Mucosa of stomach (tissue), 1 donor: ENCODE results near the gene RACK1.

ENCODE experiments used
- H3K27me3 ChIP-seq: one replicate; pipeline ENCODE4 v1.7.0; 2013; ENCODE audit warnings: mild to moderate bottlenecking, low read length; ENCODE audit not compliant: control insufficient read depth, insufficient read depth
- H3K36me3 ChIP-seq: one replicate; pipeline ENCODE4 v1.7.0; 2013; ENCODE audit warnings: low read length; ENCODE audit not compliant: control insufficient read depth, insufficient read depth
- H3K4me1 ChIP-seq: one replicate; pipeline ENCODE4 v1.7.0; 2013; ENCODE audit warnings: mild to moderate bottlenecking, low read length; ENCODE audit not compliant: control insufficient read depth, insufficient read depth
- H3K4me3 ChIP-seq: one replicate; pipeline ENCODE4 v1.7.0; 2013; ENCODE audit warnings: low read length
- H3K9ac ChIP-seq: one replicate; pipeline ENCODE4 v1.7.0; 2013; ENCODE audit warnings: mild to moderate bottlenecking, low read length, moderate library complexity
- H3K9me3 ChIP-seq: one replicate; pipeline ENCODE4 v1.7.0; 2013; ENCODE audit warnings: mild to moderate bottlenecking, low read length, moderate library complexity; ENCODE audit not compliant: control insufficient read depth
- donor health status: Pancreatic carcinoma.

Gene RACK1

DNA sequence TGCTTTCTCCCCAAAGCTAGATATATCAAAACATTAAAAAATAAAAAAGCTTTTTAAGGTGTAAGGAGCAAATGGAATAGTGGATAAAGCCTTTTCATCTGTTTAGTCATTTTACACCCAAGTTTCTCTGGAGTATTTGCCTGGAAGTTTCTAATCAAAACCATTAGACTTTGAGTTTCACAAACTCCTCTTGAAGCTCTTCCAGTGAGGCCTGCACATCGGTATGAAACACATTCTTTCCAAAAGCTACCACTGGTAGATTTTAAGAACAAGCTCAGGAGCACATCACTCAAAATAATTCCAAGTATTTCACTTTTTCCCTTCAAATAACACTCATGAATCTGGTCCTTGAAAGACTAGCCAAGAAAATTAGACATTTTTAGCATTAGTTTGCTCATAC is 11.6 kb upstream of the RACK1 start:
- Histone ChIP-seq H3K9ac (no peak overlapping the region), H3K4me1 (peaks cover 21% of the 10 kb centered on the region), H3K36me3 (no peaks in the 10 kb centered on the region), H3K9me3 (no peaks in the 10 kb centered on the region), H3K27me3 (no peaks in the 10 kb centered on the region), H3K4me3 (no peak overlapping the region)

DNA sequence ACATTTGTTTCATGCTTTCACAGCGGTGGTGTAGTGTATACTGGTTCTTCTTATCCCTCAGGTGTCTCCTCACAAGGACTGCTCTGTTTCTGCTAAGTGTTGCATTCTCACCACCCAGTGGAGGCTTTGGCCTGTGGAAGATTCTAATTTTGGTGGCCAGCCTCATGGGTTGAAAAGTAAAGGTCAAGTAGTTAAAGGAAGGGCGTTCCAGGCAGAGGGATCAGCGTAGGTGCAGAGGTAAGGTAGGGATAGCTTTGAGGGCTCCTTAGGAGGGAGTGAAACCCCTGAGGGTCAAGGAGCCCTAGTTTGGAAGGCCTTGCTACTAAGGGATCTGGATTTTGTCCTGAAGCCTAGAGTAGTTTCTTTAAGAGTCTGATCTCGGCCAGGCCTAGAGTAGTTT is 4.6 kb upstream of the RACK1 start:
- Histone ChIP-seq H3K4me1 (peaks cover 41% of the 10 kb centered on the region), H3K27me3 (no peaks in the 10 kb centered on the region), H3K36me3 (no peaks in the 10 kb centered on the region), H3K9ac (peak overlapping the region; percentile 54), H3K9me3 (no peaks in the 10 kb centered on the region), H3K4me3 (peak overlapping the region; percentile 90)

DNA sequence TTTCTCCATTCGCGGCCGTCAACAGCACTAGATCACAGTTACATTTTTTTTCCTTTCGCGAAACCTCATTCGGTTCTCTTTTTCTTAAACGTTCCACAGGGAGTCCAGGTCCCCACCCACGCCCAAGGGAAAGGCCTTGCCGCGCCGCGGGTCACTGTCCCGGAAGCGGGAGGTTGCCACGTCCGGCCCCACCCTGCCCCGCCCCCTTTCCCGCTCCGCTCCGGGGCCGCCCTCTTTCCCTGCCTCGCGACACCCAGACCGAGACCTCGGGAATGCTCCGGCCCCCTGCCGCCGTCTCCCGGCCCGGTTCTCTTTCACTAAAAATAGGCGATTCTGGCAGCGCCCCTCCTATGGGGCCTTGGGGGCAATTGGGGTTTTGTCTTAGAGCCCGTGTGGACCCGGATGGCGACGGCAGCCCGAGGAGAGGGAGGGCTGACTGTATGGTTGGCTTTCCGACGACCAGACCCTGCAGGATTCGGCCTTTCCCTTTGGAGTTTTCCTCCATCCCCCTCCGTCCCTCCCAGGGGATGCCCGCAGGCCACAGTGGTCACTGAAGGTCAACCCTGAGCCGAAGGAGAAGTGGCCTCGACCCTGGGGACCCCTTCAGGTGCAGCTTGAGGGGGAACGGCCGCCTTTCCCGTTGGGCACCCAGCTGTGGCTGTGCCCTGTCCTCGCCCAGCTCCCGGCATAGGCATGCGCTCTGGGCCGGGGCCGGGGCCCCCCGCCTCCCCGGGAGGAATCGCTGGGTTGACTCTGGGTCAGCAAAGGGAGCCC is 2.8 kb upstream of the RACK1 start:
- Histone ChIP-seq H3K27me3 (no peaks in the 10 kb centered on the region), H3K9me3 (no peaks in the 10 kb centered on the region), H3K36me3 (peaks cover 7% of the 10 kb centered on the region), H3K4me3 (peak overlapping the region; percentile 90), H3K4me1 (peaks cover 54% of the 10 kb centered on the region), H3K9ac (peak overlapping the region; percentile 98)

DNA sequence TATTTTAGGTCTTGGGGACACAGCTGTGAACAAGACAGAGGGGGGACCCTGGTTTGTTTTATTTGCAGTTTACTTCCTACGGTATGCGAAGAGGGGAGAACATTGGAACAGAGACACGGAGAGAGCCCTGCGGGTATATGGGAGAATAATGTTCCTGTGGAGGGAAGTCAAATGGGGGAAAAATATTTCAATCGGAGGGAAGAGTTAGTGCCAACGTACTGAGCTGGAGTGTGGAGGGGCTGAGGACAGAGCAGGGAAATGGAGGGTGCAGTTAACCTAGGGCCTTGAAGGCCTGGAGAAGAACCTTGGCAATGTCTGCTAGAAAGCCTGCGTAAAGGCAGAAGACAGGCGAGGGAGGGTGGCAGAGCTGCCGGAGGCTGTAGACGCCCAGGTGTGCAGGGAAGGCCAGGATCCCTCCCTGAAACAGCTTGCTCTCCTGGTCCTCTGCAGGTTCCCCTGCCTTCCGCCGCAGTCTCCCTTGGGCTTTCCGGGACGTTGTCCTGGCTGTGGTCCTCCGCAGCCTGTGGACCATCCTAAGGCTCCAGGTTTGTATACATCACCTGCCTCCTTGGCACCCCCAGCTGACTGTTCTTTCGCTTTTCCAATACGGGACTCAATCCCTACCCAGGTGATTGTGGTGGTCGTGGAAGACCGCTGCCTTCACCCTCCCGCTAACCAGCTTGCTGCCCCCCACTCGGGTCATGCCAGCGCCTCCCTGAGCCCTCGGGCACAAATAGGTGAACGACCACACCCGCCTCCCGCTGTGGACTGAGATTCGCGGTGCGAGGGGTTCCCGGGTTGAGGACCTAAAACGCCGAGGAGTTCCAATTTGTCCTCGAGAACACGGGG is 1.9 kb upstream of the RACK1 start:
- H3K36me3 ChIP-seq, result peaks cover 7% of the 10 kb centered on the region
- H3K9me3 ChIP-seq, result no peaks in the 10 kb centered on the region
- peak overlapping the region; percentile 98 for H3K9ac ChIP-seq
- no peaks in the 10 kb centered on the region for H3K27me3 ChIP-seq
- H3K4me3 ChIP-seq, result peak overlapping the region; percentile 39
- H3K4me1 ChIP-seq, result peaks cover 55% of the 10 kb centered on the region

DNA sequence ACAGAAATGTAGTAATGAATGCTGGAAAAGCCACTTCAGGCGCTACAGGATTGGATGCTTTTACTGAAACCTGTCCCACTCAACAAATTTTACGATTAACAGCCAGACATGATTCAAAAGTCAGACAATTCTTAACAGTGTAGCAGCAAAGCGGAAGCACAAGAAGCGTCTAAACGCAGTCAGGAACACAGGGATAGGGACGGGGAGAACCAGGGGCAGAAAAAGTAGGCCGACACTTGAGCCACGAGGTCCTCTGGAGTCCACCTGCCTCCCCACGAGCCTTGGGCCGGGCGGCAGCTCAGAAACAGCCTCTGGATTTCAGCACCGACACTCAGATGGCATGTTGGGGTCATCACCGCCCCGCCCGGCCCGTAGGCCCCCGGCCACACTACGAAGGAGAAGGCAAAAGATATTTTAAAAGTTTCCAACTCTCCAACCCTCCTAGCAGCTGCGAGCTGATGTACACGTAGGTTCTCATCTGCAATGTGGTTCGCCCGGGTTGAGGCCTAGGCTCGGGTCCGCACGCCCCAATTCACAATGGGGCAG is 615 bp downstream of the RACK1 start:
- peak overlapping the region; percentile 92 for H3K9ac ChIP-seq
- H3K9me3 ChIP-seq, result no peaks in the 10 kb centered on the region
- H3K4me1 ChIP-seq, result peaks cover 36% of the 10 kb centered on the region
- no peaks in the 10 kb centered on the region for H3K27me3 ChIP-seq
- peak overlapping the region; percentile 90 for H3K4me3 ChIP-seq
- H3K36me3 ChIP-seq, result peaks cover 21% of the 10 kb centered on the region

DNA sequence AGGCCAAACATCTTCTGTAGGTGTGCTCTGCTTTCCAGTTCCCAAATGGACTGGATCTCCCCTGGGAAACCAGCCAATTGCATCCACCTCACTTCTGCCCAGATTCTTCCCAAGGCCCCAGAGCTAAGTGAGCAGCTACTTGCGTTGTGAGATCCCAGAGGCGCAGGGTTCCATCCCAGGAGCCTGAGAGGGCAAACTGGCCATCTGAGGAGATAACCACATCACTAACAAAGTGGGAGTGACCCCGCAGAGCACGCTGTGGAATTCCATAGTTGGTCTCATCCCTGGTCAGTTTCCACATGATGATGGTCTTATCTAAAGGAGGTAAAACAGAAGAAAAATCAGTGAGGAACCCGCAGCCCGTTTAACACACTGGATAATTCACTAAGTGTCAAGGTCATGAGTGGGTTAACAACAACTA is 1.7 kb downstream of the RACK1 start:
- H3K9me3 ChIP-seq, result no peaks in the 10 kb centered on the region
- H3K36me3 ChIP-seq, result peaks cover 31% of the 10 kb centered on the region
- H3K9ac ChIP-seq, result peak overlapping the region; percentile 92
- H3K4me3 ChIP-seq, result peak overlapping the region; percentile 90
- H3K4me1 ChIP-seq, result peaks cover 29% of the 10 kb centered on the region
- no peaks in the 10 kb centered on the region for H3K27me3 ChIP-seq

DNA sequence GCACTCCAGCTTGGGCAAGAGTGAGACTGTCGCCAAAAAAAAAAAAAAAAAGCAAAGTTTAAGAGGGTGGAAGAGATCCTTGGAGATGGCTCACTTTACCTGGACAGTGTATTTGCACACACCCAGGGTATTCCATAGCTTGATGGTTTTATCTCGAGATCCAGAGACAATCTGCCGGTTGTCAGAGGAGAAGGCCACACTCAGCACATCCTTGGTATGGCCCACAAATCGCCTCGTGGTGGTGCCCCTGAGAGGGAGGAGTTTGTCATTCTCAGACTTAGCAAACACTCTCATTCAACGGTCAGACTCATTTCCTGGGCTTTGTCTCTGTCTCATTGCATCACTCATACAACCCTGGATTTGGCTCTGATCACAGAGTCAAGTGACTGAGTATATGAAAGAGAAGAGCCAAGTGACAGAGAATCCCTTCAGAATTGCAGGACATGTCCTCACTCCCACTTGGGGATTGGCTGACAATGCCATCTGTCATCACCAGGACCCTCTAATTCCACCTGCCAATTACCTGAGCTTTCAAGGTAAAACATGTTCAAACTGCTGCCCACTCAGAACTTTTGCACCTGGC is 2.2 kb downstream of the RACK1 start:
- peaks cover 33% of the 10 kb centered on the region for H3K36me3 ChIP-seq
- peaks cover 29% of the 10 kb centered on the region for H3K4me1 ChIP-seq

DNA sequence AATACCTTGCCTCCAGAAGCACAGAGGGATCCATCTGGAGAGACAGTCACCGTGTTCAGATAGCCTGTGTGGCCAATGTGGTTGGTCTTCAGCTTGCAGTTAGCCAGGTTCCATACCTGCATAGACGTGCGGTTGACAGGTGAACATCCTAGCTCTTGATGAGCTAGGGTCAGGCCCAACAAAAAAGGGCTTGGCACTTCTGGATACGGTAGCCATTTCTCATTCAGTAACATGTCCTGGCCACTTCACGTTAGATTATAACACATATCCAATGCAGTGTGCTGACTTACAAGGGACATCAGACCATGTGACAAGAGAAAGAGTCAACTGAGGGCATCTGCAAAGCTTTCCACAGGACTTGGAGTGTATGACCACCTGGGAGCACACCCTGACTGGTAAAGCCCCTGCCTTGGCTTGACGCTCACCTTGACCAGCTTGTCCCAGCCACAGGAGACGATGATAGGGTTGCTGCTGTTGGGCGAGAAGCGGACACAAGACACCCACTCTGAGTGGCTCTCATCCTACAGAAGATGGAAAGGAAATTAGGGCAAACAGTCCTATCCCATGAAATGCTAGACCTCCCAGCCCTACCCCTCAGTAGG is 4.5 kb downstream of the RACK1 start:
- Histone ChIP-seq H3K9me3 (no peaks in the 10 kb centered on the region), H3K4me1 (peaks cover 15% of the 10 kb centered on the region), H3K36me3 (peaks cover 40% of the 10 kb centered on the region), H3K9ac (no peak overlapping the region), H3K27me3 (no peaks in the 10 kb centered on the region), H3K4me3 (no peak overlapping the region)

More for the DNA sequence above, 2.2 kb downstream of the RACK1 start:
- Histone ChIP-seq H3K27me3 (no peaks in the 10 kb centered on the region), H3K9me3 (no peaks in the 10 kb centered on the region), H3K4me3 (peak overlapping the region; percentile 90), H3K9ac (peak overlapping the region; percentile 92)

DNA sequence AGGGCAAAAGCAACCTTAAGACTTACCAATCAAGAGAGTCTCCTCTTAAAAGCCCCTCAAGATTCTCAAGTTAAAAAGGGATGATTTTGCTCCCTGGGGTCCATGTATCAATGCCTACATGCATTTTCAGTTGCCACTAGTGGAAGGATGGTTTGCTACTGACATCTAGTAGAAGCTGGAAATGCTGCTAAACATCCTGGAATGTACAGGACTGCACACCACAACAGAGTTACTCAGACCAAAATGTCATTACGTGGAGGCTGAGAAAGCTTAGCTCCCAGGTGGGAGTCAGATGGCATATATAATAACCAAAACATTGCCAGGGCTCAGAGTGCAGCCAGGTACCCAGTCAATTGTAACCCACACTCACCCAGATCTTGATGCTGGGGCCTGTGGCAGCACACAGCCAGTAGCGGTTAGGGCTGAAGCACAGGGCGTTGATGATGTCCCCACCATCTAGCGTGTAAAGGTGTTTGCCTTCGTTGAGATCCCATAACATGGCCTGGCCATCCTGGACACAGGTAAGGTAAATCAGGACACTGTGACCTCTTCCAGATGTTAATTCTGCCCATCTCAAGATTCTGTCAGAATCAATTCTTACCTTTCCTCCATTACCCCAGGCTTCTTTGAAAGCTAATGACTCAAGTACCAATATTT is 5.8 kb downstream of the RACK1 start:
- Histone ChIP-seq H3K27me3 (no peaks in the 10 kb centered on the region), H3K4me1 (peaks cover 15% of the 10 kb centered on the region), H3K9ac (no peak overlapping the region), H3K4me3 (no peak overlapping the region), H3K36me3 (peaks cover 40% of the 10 kb centered on the region), H3K9me3 (no peaks in the 10 kb centered on the region)

DNA sequence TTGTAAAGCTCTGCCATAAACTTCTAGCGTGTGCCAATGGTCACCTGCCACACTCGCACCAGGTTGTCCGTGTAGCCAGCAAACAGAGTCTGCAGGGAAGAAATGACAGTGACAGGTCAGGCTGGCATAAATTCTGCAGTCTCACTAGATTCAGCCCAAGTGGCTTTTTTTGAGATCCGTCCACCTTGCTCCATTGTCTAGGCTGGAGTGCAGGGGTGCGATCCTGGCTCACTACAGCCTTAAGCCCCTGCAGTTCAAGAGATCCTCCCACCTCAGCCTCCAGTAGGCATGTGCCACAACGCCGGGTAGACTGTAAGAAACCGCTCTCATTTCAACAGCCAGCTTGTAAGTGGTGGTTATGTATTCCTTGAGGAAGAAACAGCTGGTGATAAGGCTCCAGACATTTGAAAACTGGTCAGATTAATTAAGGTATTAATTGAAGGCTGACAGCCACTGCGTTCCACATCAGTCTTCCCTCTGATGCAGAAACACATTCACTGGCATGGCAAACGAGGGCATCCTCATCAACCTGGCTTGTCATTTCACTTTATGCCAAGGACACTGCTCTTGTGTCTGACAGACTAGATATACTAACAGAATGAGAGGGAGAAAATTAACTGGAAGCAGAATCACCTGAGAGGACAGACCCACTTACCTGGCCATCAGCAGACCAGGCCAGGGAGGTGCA is 6.6 kb downstream of the RACK1 start:
- no peaks in the 10 kb centered on the region for H3K9me3 ChIP-seq
- H3K36me3 ChIP-seq, result peaks cover 44% of the 10 kb centered on the region
- H3K4me3 ChIP-seq, result no peak overlapping the region
- no peak overlapping the region for H3K9ac ChIP-seq
- no peaks in the 10 kb centered on the region for H3K27me3 ChIP-seq
- H3K4me1 ChIP-seq, result peaks cover 7% of the 10 kb centered on the region

DNA sequence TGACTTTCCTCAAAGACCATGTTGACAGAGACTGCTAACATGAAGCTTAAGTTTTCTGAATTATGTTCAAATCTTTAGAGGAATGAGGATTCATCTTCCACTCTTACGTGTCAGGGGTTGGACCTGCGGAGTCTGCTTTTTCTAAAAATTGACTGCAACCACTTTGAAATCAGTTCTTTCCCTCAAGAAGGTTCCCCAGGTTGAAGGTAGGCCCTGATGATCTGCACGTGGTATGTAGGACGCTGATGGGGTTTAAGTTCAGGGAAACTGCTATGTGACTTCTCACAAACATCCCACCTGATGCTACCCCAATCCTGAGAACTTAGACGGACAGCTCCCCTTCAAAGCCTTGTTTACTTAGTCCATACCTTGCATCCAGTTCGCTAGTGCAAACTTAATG is 7.2 kb downstream of the RACK1 start:
- Histone ChIP-seq H3K4me1 (peaks cover 1% of the 10 kb centered on the region), H3K9ac (no peak overlapping the region), H3K27me3 (no peaks in the 10 kb centered on the region), H3K9me3 (no peaks in the 10 kb centered on the region), H3K36me3 (peaks cover 40% of the 10 kb centered on the region), H3K4me3 (no peak overlapping the region)
